Parathyroid adenoma (tissue), 2 donors: Measurements from ENCODE around the gene COL18A1.

Experiments used
- H2AFZ ChIP-seq: fragments of 300-600 bp; sonication (generic); one replicate; pipeline ENCODE4 v1.7.0; 2017; ENCODE audit warnings: antibody characterized with exemption, mild to moderate bottlenecking
- H3K27ac ChIP-seq: fragments of 300-600 bp; sonication (generic); one replicate; pipeline ENCODE4 v1.7.0; 2017
- H3K27me3 ChIP-seq: fragments of 300-600 bp; sonication (generic); one replicate; pipeline ENCODE4 v1.7.0; 2017; ENCODE audit warnings: low read length; ENCODE audit not compliant: control insufficient read depth, insufficient read depth
- H3K36me3 ChIP-seq: fragments of 300-600 bp; sonication (generic); one replicate; pipeline ENCODE4 v1.7.0; 2017; ENCODE audit warnings: low read length; ENCODE audit not compliant: control insufficient read depth, insufficient read depth
- H3K4me1 ChIP-seq: fragments of 300-600 bp; sonication (generic); one replicate; pipeline ENCODE4 v1.7.0; 2017; ENCODE audit warnings: control low read depth
- H3K4me2 ChIP-seq: fragments of 300-600 bp; sonication (generic); one replicate; pipeline ENCODE4 v1.7.0; 2017; ENCODE audit warnings: low read length
- H3K4me3 ChIP-seq: fragments of 300-600 bp; sonication (generic); one replicate; pipeline ENCODE4 v1.7.0; 2017; ENCODE audit warnings: low read depth, low read length
- H3K79me2 ChIP-seq: fragments of 300-600 bp; sonication (generic); one replicate; pipeline ENCODE4 v1.7.0; 2017; ENCODE audit warnings: control low read depth
- H3K9ac ChIP-seq: fragments of 300-600 bp; sonication (generic); one replicate; pipeline ENCODE4 v1.7.0; 2017; ENCODE audit warnings: mild to moderate bottlenecking
- H3K9me3 ChIP-seq: fragments of 300-600 bp; sonication (generic); one replicate; pipeline ENCODE4 v1.7.0; 2017; ENCODE audit warnings: low read length; ENCODE audit not compliant: control insufficient read depth
- CTCF ChIP-seq: fragments of 300-600 bp; sonication (generic); IDR thresholded peaks from one replicate; pipeline ENCODE4 v1.7.0; 2017; ENCODE audit warnings: antibody characterized with exemption, mild to moderate bottlenecking
- donor health status: primary hyperparathyroidism.

COL18A1 gene

GRCh38 chr21:45364468-45365185 is 40.3 kb upstream of the COL18A1 start:
- Histone ChIP-seq H3K9ac (no peak overlapping the region), H3K4me1 (no peaks in the 10 kb centered on the region), H3K4me2 (no peak overlapping the region), H3K9me3 (no peaks in the 10 kb centered on the region), H3K79me2 (no peaks in the 10 kb centered on the region), H3K36me3 (no peaks in the 10 kb centered on the region), H3K4me3 (no peak overlapping the region), H2AFZ (no peak overlapping the region), H3K27ac (peak overlapping the region; percentile 73), H3K27me3 (no peaks in the 10 kb centered on the region)
- no peak for TF ChIP-seq CTCF

GRCh38 chr21:45365186-45365607 is 39.8 kb upstream of the COL18A1 start:
- Histone ChIP-seq H3K4me3 (no peak overlapping the region), H3K27me3 (no peaks in the 10 kb centered on the region), H3K4me2 (no peak overlapping the region), H3K9ac (no peak overlapping the region), H3K36me3 (no peaks in the 10 kb centered on the region), H2AFZ (no peak overlapping the region), H3K27ac (peak overlapping the region; percentile 73), H3K4me1 (no peaks in the 10 kb centered on the region), H3K79me2 (no peaks in the 10 kb centered on the region), H3K9me3 (no peaks in the 10 kb centered on the region)
- no peak for TF ChIP-seq CTCF

- no peak overlapping the region for H3K4me3 ChIP-seq
- no peaks in the 10 kb centered on the region for H3K9me3 ChIP-seq
- no peaks in the 10 kb centered on the region for H3K36me3 ChIP-seq
- no peaks in the 10 kb centered on the region for H3K79me2 ChIP-seq
- TF ChIP-seq CTCF, result no peak
- no peak overlapping the region for H3K9ac ChIP-seq
- H3K27ac ChIP-seq, result no peak overlapping the region
- no peaks in the 10 kb centered on the region for H3K4me1 ChIP-seq
- H3K4me2 ChIP-seq, result no peak overlapping the region
- H2AFZ ChIP-seq, result no peak overlapping the region
- no peaks in the 10 kb centered on the region for H3K27me3 ChIP-seq
Measured at GRCh38 chr21:45365608-45366241, 39.2 kb upstream of the COL18A1 start.

- H3K27ac ChIP-seq, result no peak overlapping the region
- H3K4me1 ChIP-seq, result no peaks in the 10 kb centered on the region
- no peaks in the 10 kb centered on the region for H3K36me3 ChIP-seq
- H3K4me2 ChIP-seq, result no peak overlapping the region
- no peaks in the 10 kb centered on the region for H3K79me2 ChIP-seq
- H3K27me3 ChIP-seq, result no peaks in the 10 kb centered on the region
- H3K9ac ChIP-seq, result no peak overlapping the region
- TF ChIP-seq CTCF, result no peak
- H3K9me3 ChIP-seq, result no peaks in the 10 kb centered on the region
- H2AFZ ChIP-seq, result no peak overlapping the region
- no peak overlapping the region for H3K4me3 ChIP-seq
Measured at GRCh38 chr21:45366476-45366875, 38.5 kb upstream of the COL18A1 start.
